Activated naive CD8-positive, alpha-beta T cell treated with anti-CD3 and anti-CD28 coated beads, Interleukin-2, amount 10 ng/mL, durations not matched to agents 7 days and 5 days (primary cell): ENCODE results near the gene EEIG1. TPM values are rescaled to one million over a fixed set of nuclear protein-coding genes. Genes with fewer than 3 reads are reported as not detected.
A peak's percentile ranks its signal among the peaks of the same experiment; 100 is the strongest.

ENCODE experiments used
- ATAC-seq: fragments of 150-1000 bp; cut with Tn5 transposase; one replicate; pipeline ENCODE4 v1.10.0; 2021; ENCODE audit warnings: low read depth, moderate library complexity
- POLR2A ChIA-PET: fragments of 350-600 bp; sonication (Branson Sonifier 250); formaldehyde crosslinking; loops from one replicate; lab custom pipeline; 2021; ENCODE audit warnings: antibody characterized with exemption; lab: Charles Lee
- DNase-seq: peaks from one replicate; pipeline ENCODE4 v3.0.0; 2021
- H3K27ac Mint-ChIP-seq: one replicate; pipeline ENCODE4 v1.8.0; 2022; ENCODE audit warnings: mild to moderate bottlenecking, mixed read lengths
- H3K27me3 Mint-ChIP-seq: one replicate; pipeline ENCODE4 v1.8.0; 2022; ENCODE audit warnings: mild to moderate bottlenecking, moderate library complexity, mixed read lengths
- H3K36me3 Mint-ChIP-seq: one replicate; pipeline ENCODE4 v1.8.0; 2021; ENCODE audit warnings: mild to moderate bottlenecking, mixed read lengths
- H3K4me1 Mint-ChIP-seq: one replicate; pipeline ENCODE4 v1.8.0; 2021; ENCODE audit warnings: mixed read lengths
- H3K4me3 Mint-ChIP-seq: one replicate; pipeline ENCODE4 v1.8.0; 2022; ENCODE audit warnings: mild to moderate bottlenecking, moderate library complexity, mixed read lengths
- H3K9me3 Mint-ChIP-seq: one replicate; pipeline ENCODE4 v1.8.0; 2021; ENCODE audit warnings: mixed read lengths
- total RNA-seq, 2 experiments: library from RNA; stranded (reverse); gene quantifications; one replicate each; pipeline ENCODE4 v1.2.3, GENCODE V29; 2021

EEIG1 gene
- total RNA-seq, 2 experiments from 2014 or later = 329 to 366 TPM

GRCh38 chr9:127991757-127992274 is 11.0 kb upstream of the EEIG1 start:
- ATAC-seq (no peak), DNase-seq (no peak)
- Mint-ChIP-seq H3K4me1 (peaks cover 11% of the 10 kb centered on the region), H3K27me3 (peaks cover 4% of the 10 kb centered on the region), H3K36me3 (no peaks in the 10 kb centered on the region), H3K9me3 (no peaks in the 10 kb centered on the region), H3K27ac (no peak overlapping the region), H3K4me3 (no peak overlapping the region)
- POLR2A ChIA-PET = interaction anchor here (0.6 to 1.5 kb wide), 7 partner anchors 11 to 39 kb away, joined by 3 to 7 read pairs (median 4); no protein-coding TSS in a partner anchor

DNA sequence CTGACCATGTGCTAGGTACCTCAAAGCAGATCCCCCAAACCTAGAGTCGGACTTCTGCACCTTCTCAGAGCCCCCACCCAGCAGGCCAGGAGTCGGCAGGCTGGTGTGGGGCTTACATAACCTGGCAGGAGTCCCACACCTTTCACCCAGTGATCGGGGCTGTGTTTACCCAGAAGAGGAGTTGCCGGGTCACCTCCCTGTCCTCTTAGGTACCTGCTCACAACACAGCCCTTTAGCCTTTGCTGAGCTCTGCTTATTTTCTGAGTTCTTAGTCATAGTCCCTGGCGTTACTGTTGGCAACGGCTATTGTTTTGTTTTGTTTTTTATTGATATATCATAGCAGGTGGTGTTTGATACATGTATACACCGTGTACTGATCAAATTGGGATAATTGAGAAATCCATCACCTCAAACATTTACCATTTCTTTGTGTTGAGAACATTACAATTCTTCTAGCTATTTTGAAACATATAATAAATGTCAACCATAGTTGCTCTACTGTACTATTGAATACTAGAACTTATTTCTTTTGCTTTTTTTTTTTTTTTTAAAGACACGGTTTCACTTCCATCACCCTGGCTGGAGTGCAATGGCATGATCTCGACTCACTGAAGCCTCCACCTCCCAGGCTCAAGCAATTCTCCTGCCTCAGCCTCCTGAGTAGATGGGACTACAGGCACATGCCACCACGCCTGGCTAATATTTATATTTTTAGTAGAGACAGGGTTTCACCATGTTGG is 10.4 kb upstream of the EEIG1 start:
- no peak overlapping the region for H3K27ac Mint-ChIP-seq
- no peaks in the 10 kb centered on the region for H3K36me3 Mint-ChIP-seq
- no peaks in the 10 kb centered on the region for H3K9me3 Mint-ChIP-seq

GRCh38 chr9:127990554-127990953 is 9.8 kb upstream of the EEIG1 start:
- Mint-ChIP-seq H3K9me3 (no peaks in the 10 kb centered on the region), H3K4me1 (peaks cover 11% of the 10 kb centered on the region), H3K4me3 (no peak overlapping the region), H3K36me3 (no peaks in the 10 kb centered on the region), H3K27me3 (peaks cover 2% of the 10 kb centered on the region), H3K27ac (peak overlapping the region; percentile 65)
- POLR2A ChIA-PET = interaction anchor here (1.0 to 1.5 kb wide), 2 partner anchors 9 to 17 kb away, joined by 4 read pairs; no protein-coding TSS in a partner anchor
- ATAC-seq (no peak), DNase-seq (no peak)

More for the DNA sequence above, 10.4 kb upstream of the EEIG1 start:
- POLR2A ChIA-PET = interaction anchor here (0.6 to 1.5 kb wide), 8 partner anchors 10 to 40 kb away, joined by 3 to 7 read pairs (median 4); no protein-coding TSS in a partner anchor
- ATAC-seq = no peak
- H3K4me1 Mint-ChIP-seq = peaks cover 11% of the 10 kb centered on the region
- no peak for DNase-seq
- no peak overlapping the region for H3K4me3 Mint-ChIP-seq
- peaks cover 2% of the 10 kb centered on the region for H3K27me3 Mint-ChIP-seq

GRCh38 chr9:127989094-127989493 is 8.3 kb upstream of the EEIG1 start:
- POLR2A ChIA-PET = no interaction called here
- no peak for DNase-seq
- H3K27me3 Mint-ChIP-seq = peaks cover 2% of the 10 kb centered on the region
- no peaks in the 10 kb centered on the region for H3K9me3 Mint-ChIP-seq
- peaks cover 16% of the 10 kb centered on the region for H3K4me1 Mint-ChIP-seq
- no peaks in the 10 kb centered on the region for H3K36me3 Mint-ChIP-seq
- no peak overlapping the region for H3K27ac Mint-ChIP-seq
- ATAC-seq = no peak
- H3K4me3 Mint-ChIP-seq = no peak overlapping the region

DNA sequence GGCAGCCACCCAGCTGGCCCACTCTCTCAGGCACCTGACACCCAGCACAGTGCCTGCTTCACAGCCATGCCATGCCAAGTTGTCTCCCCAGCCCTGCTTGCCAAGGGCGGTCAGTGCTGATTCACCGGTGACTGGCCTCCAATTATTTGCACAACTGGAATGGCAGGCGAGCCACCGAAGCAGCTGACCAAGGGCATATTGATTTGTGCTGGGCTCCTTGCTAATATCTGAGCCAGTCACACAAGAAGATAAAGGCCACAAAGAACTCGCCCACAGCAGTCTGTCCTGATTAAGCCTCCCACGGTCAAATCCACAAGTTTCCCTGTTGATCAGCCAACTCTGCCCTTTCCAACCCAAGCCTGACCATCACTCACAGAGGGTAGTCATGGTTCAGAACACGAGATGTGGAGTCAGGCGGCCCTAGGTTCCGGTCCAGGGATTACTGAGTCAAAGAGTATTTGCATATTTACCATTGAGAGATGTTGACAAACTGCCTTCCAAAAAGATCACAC is 6.4 kb upstream of the EEIG1 start:
- peaks cover 2% of the 10 kb centered on the region for H3K27me3 Mint-ChIP-seq
- ATAC-seq (no peak), DNase-seq (no peak)
- POLR2A ChIA-PET = interaction anchor here (0.6 to 1.8 kb wide), 2 partner anchors 13 to 20 kb away, joined by 4 to 5 read pairs; no protein-coding TSS in a partner anchor
- H3K27ac Mint-ChIP-seq = no peak overlapping the region
- H3K9me3 Mint-ChIP-seq = no peaks in the 10 kb centered on the region
- no peak overlapping the region for H3K4me3 Mint-ChIP-seq
- H3K36me3 Mint-ChIP-seq = no peaks in the 10 kb centered on the region
- H3K4me1 Mint-ChIP-seq = peaks cover 33% of the 10 kb centered on the region

DNA sequence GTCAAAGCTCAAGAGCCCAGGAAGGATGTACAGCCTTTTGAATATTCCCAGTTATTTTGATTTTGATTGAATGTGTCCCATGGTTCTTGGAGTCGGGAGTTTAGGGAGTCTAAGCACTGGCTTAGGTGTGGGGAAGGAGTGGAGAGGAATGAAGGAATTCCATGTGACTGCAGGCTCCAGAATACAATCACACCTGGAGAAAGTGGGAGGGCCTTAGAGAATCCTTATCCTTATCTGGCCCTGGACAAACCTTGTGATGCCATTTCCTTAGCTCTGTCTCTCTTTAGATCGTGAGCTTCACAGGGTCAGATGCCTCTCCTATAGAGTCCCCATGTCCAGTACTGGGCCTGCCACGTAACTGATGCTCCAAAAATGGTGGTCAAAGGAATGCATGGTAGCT is 4.2 kb upstream of the EEIG1 start:
- Mint-ChIP-seq H3K4me3 (no peak overlapping the region), H3K36me3 (no peaks in the 10 kb centered on the region), H3K9me3 (no peaks in the 10 kb centered on the region), H3K27me3 (peaks cover 2% of the 10 kb centered on the region), H3K4me1 (peaks cover 31% of the 10 kb centered on the region), H3K27ac (no peak overlapping the region)
- ATAC-seq = no peak
- POLR2A ChIA-PET = interaction anchor here (6.1 kb wide), 1 partner anchor 21 kb away, joined by 70 read pairs; no protein-coding TSS in a partner anchor
- DNase-seq = no peak

GRCh38 chr9:127983847-127984289 is 3.1 kb upstream of the EEIG1 start:
- peaks cover 5% of the 10 kb centered on the region for H3K36me3 Mint-ChIP-seq
- H3K27me3 Mint-ChIP-seq = peaks cover 2% of the 10 kb centered on the region
- ATAC-seq (no peak), DNase-seq (no peak)
- peak overlapping the region; percentile 14 for H3K4me3 Mint-ChIP-seq
- H3K27ac Mint-ChIP-seq = peak overlapping the region; percentile 73
- H3K4me1 Mint-ChIP-seq = peaks cover 28% of the 10 kb centered on the region
- POLR2A ChIA-PET = interaction anchor here (0.7 to 18.2 kb wide), 4 partner anchors 13 to 62 kb away, joined by 8 to 389 read pairs (median 70); no protein-coding TSS in a partner anchor
- no peaks in the 10 kb centered on the region for H3K9me3 Mint-ChIP-seq

GRCh38 chr9:127982912-127983311 is 2.1 kb upstream of the EEIG1 start:
- Mint-ChIP-seq H3K4me3 (peak overlapping the region; percentile 53), H3K27me3 (no peaks in the 10 kb centered on the region), H3K4me1 (peaks cover 29% of the 10 kb centered on the region), H3K9me3 (no peaks in the 10 kb centered on the region), H3K27ac (peak overlapping the region; percentile 68), H3K36me3 (peaks cover 11% of the 10 kb centered on the region)
- POLR2A ChIA-PET = interaction anchor here (0.6 to 18.2 kb wide), 6 partner anchors 12 to 211 kb away, joined by 3 to 389 read pairs (median 36); partner anchors contain the start of gene DPM2
- no peak for DNase-seq
- ATAC-seq = no peak

DNA sequence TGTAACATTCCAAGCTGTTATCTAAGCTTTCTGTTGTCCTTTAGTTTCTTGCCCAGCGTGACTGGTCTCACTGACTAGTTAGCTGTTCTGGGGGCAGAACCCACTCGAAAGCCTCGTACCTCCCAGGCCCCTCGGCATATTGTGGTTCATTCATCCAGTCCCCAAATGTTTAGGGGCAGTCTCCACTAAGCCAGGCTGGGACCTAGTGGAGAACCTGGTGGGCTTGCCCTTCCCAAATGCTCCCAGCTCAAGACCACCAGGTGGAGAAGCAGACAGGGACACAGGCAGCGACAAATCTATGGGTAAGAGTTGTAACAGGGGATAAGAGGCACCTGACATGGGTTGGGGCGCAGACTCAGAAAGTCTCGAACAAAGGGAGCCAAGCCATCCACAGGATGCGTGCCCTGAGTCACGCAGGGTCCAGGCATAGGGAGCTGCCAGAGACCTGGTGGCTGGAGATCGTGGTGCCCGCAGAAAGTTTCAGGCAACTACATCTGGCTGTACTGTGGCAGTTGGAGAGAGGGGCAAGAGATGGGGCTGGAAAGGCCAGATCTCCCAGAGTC is 851 bp upstream of the EEIG1 start:
- peaks cover 31% of the 10 kb centered on the region for H3K4me1 Mint-ChIP-seq
- DNase-seq = no peak
- H3K4me3 Mint-ChIP-seq = peak overlapping the region; percentile 90
- no peaks in the 10 kb centered on the region for H3K27me3 Mint-ChIP-seq
- peak overlapping the region; percentile 93 for H3K27ac Mint-ChIP-seq
- H3K36me3 Mint-ChIP-seq = peaks cover 19% of the 10 kb centered on the region
- no peak for ATAC-seq
- POLR2A ChIA-PET = interaction anchor here (0.6 to 18.2 kb wide), 13 partner anchors 9 to 127 kb away, joined by 3 to 389 read pairs (median 6); partner anchors contain the start of genes DPM2 and SLC25A25
- H3K9me3 Mint-ChIP-seq = no peaks in the 10 kb centered on the region

DNA sequence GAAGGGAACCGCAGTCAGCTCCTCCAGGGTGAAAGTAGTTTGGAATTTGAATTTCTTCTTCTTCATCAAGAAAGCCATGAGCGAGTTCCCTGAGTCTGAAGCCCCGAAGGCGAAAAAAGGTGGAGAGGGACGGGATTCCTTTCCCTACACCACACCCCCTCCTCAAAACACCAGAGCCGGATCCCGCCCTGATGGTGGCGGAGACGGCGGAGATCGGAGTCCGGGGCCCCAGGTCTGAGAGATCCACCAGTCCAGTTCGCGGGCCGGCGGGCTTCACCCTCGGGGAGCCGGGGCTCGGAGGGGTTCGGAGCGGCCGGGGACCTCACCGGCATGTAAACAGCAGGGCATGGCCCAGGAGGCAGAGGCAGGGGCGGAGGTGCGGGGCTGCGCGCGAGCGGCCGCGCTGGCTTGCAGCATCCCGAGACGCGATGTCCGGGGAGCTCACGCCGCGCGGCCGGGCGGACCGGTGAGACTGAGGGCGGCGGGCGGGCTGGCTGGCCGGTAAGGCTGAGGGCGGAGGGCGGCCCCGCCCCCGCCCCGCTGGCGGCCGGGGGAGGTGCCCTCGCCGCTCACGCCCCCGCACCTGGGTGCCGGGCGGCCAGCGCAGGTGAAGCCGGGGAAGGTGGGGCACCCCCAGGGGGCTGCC is 606 bp downstream of the EEIG1 start:
- ATAC-seq = peak; percentile 10

DNA sequence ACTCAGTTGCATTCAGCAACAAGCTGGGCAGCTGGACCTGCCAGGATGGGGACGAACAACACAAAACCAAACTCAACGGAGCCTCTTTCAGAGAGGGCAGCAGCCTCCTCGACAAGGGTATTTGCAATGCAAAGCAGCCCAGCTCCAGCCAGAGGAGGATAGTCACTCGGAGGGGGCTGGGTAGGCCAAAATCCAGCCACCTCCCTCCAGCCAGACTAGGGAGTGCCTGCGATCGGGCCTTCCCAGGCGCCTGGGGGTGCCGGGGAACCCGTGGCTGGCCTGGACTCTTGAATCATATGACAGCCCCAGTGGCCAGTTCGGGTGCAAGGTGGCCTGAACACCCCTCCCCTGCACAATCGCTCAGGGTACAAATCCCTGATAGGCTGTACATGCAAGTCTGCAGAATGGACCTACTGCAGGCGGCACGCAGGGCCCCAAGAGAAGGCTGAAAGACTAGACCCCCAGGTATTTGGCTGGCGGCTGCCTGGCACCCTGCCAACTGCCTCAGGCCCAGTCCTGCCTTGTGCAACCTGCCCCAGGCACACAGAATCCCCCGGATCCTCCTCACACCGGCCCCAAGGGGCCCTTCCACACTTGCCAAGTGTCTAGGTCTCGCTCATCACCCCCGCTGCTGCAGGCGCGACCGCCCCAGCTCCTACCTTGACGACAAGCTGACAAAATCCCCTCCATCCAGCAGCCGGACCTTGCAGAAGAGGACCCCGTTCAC is 1.3 kb downstream of the EEIG1 start:
- Mint-ChIP-seq H3K9me3 (no peaks in the 10 kb centered on the region), H3K36me3 (peaks cover 33% of the 10 kb centered on the region), H3K4me1 (peaks cover 45% of the 10 kb centered on the region), H3K4me3 (peak overlapping the region; percentile 92), H3K27ac (peak overlapping the region; percentile 89), H3K27me3 (no peaks in the 10 kb centered on the region)
- ATAC-seq = no peak
- POLR2A ChIA-PET = interaction anchor here (0.8 to 18.2 kb wide), 10 partner anchors 8 to 93 kb away, joined by 3 to 389 read pairs (median 8); partner anchors contain the start of gene DPM2
- DNase-seq = no peak

More for the DNA sequence above, 606 bp downstream of the EEIG1 start:
- Mint-ChIP-seq H3K4me1 (peaks cover 45% of the 10 kb centered on the region), H3K9me3 (no peaks in the 10 kb centered on the region), H3K4me3 (peak overlapping the region; percentile 92), H3K27ac (peak overlapping the region; percentile 89), H3K36me3 (peaks cover 29% of the 10 kb centered on the region), H3K27me3 (no peaks in the 10 kb centered on the region)
- DNase-seq = peak; percentile 78
- POLR2A ChIA-PET = interaction anchor here (0.9 to 18.2 kb wide), 13 partner anchors 9 to 92 kb away, joined by 3 to 389 read pairs (median 9); partner anchors contain the start of genes DPM2 and SLC25A25

DNA sequence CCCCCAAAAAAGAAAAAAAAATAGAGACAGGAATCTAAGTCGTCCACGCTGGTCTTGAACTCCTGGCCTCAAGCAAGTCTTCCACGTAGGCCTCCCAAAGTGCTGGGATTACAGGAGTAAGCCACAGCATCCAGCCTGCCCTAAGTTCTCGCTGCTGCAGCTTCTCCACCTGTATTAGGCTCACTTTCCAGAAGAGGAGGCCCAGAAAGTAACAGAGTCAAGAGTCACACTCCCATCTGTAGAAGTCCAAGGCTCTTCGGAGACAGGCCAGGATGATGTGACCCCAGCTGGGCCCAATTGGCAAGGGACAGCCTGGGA is 1.8 kb downstream of the EEIG1 start:
- Mint-ChIP-seq H3K9me3 (no peaks in the 10 kb centered on the region), H3K4me3 (peak overlapping the region; percentile 92), H3K27me3 (no peaks in the 10 kb centered on the region), H3K4me1 (peaks cover 50% of the 10 kb centered on the region), H3K27ac (peak overlapping the region; percentile 89), H3K36me3 (peaks cover 38% of the 10 kb centered on the region)
- DNase-seq = peak; percentile 52
- no peak for ATAC-seq
- POLR2A ChIA-PET = interaction anchor here (0.6 to 18.2 kb wide), 6 partner anchors 8 to 49 kb away, joined by 3 to 389 read pairs (median 40); no protein-coding TSS in a partner anchor
